ENCODE data around the gene PHACTR2.

GRCh38 chr6:143773506-143774150, 95.9 kb downstream of the PHACTR2 start:
- TF ChIP-seq CTCF (IDR thresholded peaks at IDR 0.05): no peak
- TF ChIP-seq POLR2A (IDR thresholded peaks at IDR 0.05): no peak

Data from testis (tissue), 2 donors.